ENCODE results near the gene ZNF77.

Gene ZNF77

DNA sequence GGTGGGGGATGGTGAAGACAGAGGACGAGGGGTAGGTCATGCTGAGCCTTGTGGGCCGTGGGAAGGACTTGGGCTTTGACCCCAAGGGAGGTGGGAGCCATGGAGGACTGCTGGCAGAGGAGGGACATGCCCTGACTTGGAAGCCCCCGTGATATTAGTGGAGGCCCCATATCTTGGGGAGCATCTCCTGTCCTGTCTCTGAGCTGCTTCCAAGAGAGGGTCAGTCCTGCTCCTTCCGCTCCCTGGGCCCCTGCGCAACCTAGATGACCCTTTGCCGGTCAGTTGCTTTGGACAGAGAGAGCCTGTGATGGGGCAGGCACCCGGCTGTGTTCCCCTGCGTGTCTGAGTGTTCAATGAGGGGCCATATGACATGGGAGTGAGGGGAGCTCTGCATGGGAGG, 37.8 kb upstream of the ZNF77 start:
- Histone ChIP-seq H3K9me3 (no peaks in the 10 kb centered on the region), H3K4me3 (ENCODE audit: low read depth in 1 of 2, low read length in 1 of 2) (no peak overlapping the region), H3K36me3 (no peaks in the 10 kb centered on the region), H3K4me1 (ENCODE audit: control insufficient read depth in 1 of 2, insufficient read depth in 1 of 2, low read depth in 1 of 2, low read length in 1 of 2) (peaks cover 0 to 2% of the 10 kb centered on the region in 2 experiments), H3K27ac (no peak overlapping the region), H3K27me3 (peaks cover 71% of the 10 kb centered on the region)
- TF ChIP-seq, protein P1, sequence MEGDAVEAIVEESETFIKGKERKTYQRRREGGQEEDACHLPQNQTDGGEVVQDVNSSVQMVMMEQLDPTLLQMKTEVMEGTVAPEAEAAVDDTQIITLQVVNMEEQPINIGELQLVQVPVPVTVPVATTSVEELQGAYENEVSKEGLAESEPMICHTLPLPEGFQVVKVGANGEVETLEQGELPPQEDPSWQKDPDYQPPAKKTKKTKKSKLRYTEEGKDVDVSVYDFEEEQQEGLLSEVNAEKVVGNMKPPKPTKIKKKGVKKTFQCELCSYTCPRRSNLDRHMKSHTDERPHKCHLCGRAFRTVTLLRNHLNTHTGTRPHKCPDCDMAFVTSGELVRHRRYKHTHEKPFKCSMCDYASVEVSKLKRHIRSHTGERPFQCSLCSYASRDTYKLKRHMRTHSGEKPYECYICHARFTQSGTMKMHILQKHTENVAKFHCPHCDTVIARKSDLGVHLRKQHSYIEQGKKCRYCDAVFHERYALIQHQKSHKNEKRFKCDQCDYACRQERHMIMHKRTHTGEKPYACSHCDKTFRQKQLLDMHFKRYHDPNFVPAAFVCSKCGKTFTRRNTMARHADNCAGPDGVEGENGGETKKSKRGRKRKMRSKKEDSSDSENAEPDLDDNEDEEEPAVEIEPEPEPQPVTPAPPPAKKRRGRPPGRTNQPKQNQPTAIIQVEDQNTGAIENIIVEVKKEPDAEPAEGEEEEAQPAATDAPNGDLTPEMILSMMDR (IDR thresholded peaks at IDR 0.05), result no peak

DNA sequence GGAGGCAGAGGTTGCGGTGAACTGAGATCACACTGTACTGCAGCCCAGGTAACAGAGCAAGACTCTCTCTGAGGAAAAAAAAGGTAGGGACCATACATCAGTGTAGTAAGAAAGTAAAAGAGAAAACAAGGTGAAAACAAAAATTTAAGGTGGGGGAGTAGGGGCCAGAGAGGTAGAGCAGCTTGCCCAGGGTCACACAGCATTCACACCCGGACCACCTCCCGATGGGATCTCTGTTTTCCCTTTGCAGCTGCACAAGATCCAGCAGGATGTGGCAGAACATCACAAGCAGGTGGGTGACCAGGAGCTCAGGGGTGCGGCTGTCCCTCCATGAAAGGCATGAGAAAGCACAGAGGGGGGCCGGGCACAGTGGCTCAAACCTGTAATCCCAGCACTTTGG, 37.1 kb upstream of the ZNF77 start:
- Histone ChIP-seq H3K27me3 (peaks cover 71% of the 10 kb centered on the region), H3K4me3 (ENCODE audit: low read depth in 1 of 2, low read length in 1 of 2) (no peak overlapping the region), H3K36me3 (no peaks in the 10 kb centered on the region), H3K27ac (no peak overlapping the region), H3K9me3 (no peaks in the 10 kb centered on the region), H3K4me1 (ENCODE audit: control insufficient read depth in 1 of 2, insufficient read depth in 1 of 2, low read depth in 1 of 2, low read length in 1 of 2) (peaks cover 3 to 9% of the 10 kb centered on the region in 2 experiments)
- TF ChIP-seq, protein P1 (IDR thresholded peaks at IDR 0.05), result no peak

DNA sequence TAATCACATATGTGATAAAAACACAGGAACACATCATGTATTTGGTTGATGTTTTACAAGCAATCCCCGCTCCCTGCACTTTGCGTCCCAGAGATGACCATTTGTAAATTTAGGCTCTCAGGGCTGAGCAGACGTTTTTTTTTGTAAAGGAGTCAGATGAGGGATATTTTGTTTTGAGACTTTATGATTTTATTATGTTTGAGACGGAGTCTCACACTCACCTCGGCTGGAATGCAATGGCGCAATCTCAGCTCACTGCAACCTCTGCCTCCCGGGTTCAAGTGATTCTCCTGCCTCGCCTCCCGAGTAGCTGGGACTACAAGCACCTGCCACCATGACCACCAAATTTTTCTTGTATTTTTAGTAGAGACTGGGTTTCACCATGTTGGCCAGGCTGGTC, 34.0 kb upstream of the ZNF77 start:
- no peaks in the 10 kb centered on the region for H3K36me3 ChIP-seq
- TF ChIP-seq, protein P1 (IDR thresholded peaks at IDR 0.05), result no peak
- H3K4me1 ChIP-seq (ENCODE audit: control insufficient read depth in 1 of 2, insufficient read depth in 1 of 2, low read depth in 1 of 2, low read length in 1 of 2), result peaks cover 17 to 18% of the 10 kb centered on the region in 2 experiments
- no peak overlapping the region for H3K4me3 ChIP-seq (ENCODE audit: low read depth in 1 of 2, low read length in 1 of 2)
- no peaks in the 10 kb centered on the region for H3K9me3 ChIP-seq
- H3K27me3 ChIP-seq, result peaks cover 78% of the 10 kb centered on the region
- H3K27ac ChIP-seq, result no peak overlapping the region

DNA sequence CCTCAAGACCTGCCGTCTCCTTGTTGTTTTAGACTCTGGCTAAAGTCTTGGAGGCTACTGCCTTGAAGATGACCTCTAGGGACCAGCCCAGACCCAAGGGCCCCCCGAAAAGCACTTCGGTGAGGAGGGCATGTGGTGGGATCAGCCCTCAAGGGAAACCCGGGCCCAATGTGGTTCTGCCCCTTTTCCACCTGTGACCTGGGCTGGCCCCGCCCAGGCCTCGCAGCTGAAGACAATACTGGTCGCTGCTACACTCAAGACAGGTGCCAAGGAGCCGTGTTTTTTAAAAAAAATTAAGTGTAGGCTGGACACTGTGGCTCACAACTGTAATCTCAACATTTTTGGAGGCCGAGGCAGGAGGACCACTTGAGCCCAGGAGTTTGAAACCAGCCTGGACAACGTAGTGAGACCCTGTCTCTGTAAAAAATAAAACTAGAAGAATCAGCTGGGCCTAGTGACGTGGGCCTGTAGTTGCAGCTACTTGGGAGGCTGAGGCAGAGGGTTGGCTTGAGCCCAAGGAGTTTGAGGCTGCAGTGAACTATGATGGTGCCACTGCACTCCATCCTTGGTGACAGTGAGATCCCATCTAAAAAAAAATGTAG, 33.5 kb upstream of the ZNF77 start:
- Histone ChIP-seq H3K27ac (no peak overlapping the region), H3K4me3 (ENCODE audit: low read depth in 1 of 2, low read length in 1 of 2) (no peak overlapping the region), H3K9me3 (no peaks in the 10 kb centered on the region), H3K36me3 (no peaks in the 10 kb centered on the region), H3K27me3 (peaks cover 78% of the 10 kb centered on the region), H3K4me1 (ENCODE audit: control insufficient read depth in 1 of 2, insufficient read depth in 1 of 2, low read depth in 1 of 2, low read length in 1 of 2) (peaks cover 17 to 18% of the 10 kb centered on the region in 2 experiments)
- TF ChIP-seq, protein P1 (IDR thresholded peaks at IDR 0.05), result no peak

DNA sequence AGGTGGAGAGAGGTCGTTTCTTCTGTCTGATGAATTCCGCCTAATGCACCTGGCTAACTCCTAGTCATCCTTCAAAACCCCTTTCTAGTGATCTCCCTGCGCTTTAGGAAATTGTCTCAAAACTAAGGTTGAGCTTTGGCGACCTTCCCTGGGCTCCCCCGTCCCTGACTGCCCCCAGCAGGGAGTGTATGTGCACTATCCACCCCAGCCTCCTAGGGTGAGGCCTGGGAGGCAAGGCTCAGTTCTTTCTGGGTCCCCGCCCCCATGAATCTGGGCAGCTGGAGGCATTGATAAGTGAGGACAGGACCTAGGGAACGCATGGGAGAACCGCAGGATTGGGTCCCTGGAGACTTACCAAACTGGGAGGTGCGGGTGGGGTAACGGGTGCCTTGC, 33.0 kb upstream of the ZNF77 start:
- Histone ChIP-seq H3K4me1 (ENCODE audit: control insufficient read depth in 1 of 2, insufficient read depth in 1 of 2, low read depth in 1 of 2, low read length in 1 of 2) (peaks cover 17 to 18% of the 10 kb centered on the region in 2 experiments), H3K27me3 (peaks cover 76% of the 10 kb centered on the region), H3K27ac (no peak overlapping the region), H3K9me3 (no peaks in the 10 kb centered on the region), H3K4me3 (ENCODE audit: low read depth in 1 of 2, low read length in 1 of 2) (peak overlapping the region in 1 of 2 experiments; percentile 50), H3K36me3 (no peaks in the 10 kb centered on the region)
- TF ChIP-seq, protein P1 (IDR thresholded peaks at IDR 0.05), result no peak
